HG02840 (cell line): ENCODE measurements around the gene NOTCH4.
"Not testable (repeated sequence)": the region's sequence is repeated elsewhere in the genome, so short reads cannot be mapped to it uniquely, and the experiment has no call there.

ENCODE experiments used
- ATAC-seq: cut with Tn5 transposase; IDR thresholded peaks from one replicate; pipeline ENCODE4 v1.9.1; 2021; ENCODE audit warnings: mild to moderate bottlenecking, moderate library complexity, moderate number of reproducible peaks; ENCODE audit not compliant: unreplicated experiment, low FRiP score

The NOTCH4 gene

GRCh38 chr6:32220021-32220420, 3.8 kb downstream of the NOTCH4 start:
- ATAC-seq, result no peak

DNA sequence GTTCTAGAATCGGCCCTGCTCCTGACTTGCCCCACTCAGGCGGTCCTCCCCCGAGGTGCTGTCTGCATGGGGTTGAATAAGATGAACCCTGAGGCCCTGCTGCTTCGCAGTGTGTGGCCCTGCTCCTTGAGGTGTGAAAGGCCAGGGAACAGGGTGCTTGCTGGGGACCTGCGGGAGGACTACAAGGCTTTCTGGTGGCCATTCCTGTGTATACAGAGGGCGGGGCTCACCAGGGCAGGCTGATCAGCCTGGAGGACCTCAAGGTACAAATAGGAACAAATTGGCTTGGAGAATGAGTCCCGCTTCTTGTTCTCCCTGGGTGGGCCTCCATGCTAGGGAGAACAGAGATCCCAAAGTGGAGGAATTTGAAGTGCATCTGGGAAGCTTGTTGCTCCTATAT, 5.7 kb downstream of the NOTCH4 start:
- ATAC-seq, result no peak

- no peak for ATAC-seq
Observed at GRCh38 chr6:32216998-32217397, 6.9 kb downstream of the NOTCH4 start.

DNA sequence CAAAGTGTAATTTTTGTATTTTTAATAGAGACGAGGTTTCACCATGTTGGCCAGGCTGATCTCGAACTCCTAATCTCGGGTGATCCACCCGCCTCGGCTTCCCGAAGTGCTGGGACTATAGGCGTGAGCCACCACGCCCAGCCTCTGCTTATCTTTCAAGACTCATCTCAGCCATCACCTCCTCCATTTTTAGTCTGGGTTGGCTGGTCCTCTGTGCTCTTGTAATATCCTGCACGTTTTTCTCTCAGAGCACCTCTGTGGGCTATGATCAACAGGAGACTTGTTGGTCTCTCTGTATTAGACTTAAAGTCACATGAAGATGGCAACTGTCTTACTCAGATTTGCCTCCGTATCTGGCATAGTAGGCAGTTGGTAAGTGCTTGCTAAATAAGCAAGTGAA, 7.6 kb downstream of the NOTCH4 start:
- ATAC-seq, result no peak

GRCh38 chr6:32215617-32216016, 8.2 kb downstream of the NOTCH4 start:
- ATAC-seq, result no peak

DNA sequence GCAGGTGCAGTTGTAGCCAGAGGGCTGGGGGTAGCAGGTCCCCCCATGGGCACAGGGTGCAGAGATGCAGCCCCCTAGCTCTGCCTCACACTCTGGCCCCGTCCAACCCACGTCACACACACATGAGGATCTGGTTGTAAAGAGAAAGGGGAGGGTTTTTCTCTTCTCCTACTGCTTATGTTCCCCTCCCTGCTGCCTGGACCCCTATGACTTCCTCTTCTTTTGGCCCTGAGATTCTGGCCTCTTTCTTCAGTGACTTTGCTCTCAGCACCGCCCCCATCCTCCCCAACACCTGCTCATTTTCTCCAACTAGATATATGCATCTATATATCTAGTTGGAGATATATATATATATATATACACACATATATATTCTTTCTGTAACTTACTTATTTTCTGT, 9.7 kb downstream of the NOTCH4 start:
- no peak for ATAC-seq

DNA sequence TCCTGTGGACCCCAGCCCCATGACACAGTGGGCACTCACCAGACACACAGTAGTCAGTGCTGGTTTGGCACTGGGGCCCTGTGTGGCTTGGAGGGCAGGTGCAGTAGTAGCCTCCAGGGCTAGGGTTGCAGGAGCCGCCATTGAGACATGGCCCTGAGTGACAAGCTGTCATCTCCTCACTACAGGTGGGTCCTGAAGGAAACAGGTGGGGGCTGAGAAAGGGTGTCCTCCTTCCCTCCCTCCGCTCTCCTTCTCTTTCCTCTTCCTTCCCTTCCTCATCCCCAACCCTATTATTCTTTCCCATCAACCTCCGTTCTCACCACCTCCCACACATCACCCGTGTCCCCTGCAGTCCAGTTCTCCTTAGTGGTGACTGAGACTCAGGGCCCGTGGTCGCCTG, 10.2 kb downstream of the NOTCH4 start:
- ATAC-seq, result no peak

DNA sequence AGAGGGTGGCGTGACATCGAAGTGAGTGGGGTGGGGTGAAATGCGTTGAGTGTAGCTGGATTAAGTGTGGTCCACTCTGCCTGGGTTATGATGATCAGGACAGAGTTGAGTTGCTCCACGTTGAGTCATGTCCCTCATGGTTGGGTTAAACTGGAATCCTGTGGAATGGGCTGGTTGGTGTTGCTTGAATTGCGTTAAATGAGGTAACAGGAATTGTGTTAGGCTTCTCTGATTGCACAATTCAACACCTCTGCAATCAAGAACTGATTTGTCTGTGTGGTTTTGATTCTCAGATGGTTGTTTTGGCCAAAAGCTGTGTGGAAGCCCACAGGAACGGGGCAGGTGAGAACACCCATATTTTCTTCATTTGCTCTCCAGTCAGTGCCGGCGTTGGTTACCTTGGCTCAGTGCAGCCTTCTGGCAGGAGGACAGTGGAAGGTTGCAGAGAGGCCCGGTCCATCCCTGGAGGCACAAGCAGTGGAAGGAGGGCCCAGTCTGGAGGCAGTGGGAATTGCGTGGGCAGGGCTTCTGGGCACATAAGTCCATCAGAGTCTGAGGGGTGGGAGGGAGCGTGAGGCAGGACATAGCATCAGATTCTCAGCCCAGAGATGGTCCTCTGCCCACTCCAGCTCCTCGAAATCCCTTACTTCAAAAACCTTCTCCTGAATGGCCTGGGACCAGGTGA, 11.6 kb downstream of the NOTCH4 start:
- no peak for ATAC-seq

DNA sequence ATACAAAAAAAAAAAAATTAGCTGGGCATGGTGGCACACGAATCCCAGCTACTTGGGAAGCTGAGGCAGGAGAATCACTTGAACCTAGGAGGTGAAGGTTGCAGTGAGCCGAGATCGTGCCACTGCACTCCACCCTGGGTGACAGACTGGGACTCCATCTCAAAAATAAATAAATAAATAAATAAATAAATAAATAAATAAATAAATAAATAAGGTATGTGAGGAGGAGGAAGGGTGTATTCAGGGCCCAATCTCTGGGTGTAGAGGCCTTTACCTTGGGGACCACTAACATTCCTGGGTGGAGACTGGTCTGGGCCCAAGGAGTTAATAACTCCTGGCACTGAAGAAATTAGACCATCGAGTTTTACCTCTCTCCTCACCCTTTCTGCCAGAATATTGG, 12.4 kb downstream of the NOTCH4 start:
- not testable (repeated sequence) for ATAC-seq

GRCh38 chr6:32210191-32210601, 13.7 kb downstream of the NOTCH4 start:
- no peak for ATAC-seq

GRCh38 chr6:32208996-32209395, 14.9 kb downstream of the NOTCH4 start:
- no peak for ATAC-seq

DNA sequence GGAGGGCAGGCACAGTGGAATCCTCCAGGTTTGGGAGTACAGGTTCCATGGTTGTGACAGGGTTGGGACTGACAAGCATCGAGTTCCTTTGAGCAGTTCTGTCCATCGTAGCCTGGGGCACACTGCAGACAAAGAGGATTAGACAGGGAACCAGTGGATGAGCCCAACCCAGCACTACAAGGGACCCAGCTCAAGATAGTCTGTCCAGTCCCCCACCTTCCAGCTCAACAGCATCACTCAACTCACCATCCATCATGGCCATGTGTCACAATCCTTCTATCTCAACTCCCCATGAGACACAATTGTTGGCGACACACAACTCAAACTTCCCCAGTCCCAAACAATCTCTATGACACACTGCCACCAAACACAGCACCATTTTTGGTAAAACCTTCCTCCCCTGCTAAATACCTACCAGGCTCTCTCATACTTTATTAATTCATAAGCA, 19.6 kb downstream of the NOTCH4 start:
- no peak for ATAC-seq

DNA sequence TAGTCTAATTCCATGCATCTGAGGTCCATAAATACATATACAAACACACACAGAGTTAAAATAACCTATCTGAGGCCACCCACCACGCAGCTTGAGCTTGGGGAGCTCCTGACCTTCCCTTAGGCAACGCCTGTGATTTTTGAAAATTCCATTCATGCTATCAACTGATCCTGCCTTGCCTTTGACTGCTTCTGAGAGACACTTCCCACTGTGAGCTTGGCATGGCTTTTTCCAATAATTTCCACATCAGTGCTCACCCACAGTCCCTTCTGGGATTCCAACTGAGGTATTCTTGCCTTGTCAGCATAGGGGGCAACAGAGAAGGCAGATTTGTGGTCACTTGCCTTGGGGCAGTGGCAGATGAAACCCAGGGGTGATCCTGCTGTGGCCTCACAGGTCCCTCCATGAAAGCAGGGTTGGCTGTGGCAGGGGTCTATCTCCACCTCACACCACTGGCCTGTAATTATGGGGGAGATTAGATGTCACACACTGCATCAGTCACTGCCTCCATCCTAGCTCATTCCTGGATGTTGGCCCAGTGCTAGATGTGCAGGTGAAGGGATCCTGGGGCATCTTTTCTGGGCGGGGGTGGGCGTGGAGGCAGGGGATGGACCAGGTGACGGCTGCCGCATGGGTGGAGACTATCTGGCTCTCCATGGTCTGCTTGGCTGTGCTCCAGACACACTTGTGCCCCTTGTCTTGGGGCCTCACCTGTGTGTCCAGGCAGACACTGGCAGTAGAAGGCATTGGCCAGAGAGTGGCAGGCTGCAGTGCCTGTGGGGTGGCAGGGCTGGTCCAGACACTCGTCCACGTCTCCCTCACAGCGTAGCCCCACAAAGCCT, 20.2 kb downstream of the NOTCH4 start:
- ATAC-seq, result no peak

DNA sequence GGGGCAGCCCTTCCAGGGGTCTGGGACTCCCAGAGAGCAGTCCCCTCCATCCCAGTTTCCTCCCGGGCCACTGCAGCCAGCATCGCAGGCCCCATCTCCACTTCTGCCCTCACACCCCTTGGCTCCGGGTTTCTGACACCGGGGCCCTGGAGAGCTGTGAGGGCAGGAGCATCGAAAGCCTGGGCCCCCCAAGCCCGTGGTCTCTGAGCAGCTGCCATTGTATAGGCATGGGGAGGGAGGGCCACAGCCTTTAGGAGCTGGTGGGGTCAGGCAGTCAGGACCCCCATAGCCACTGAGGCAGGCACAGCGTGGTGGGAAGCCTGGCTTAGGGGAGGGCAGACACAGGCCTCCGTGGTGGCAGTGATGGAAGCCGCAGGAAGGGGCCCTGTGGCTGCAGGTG, 21.7 kb downstream of the NOTCH4 start:
- ATAC-seq, result no peak

- no peak for ATAC-seq
Observed at GRCh38 chr6:32200711-32201475, 23.0 kb downstream of the NOTCH4 start.

DNA sequence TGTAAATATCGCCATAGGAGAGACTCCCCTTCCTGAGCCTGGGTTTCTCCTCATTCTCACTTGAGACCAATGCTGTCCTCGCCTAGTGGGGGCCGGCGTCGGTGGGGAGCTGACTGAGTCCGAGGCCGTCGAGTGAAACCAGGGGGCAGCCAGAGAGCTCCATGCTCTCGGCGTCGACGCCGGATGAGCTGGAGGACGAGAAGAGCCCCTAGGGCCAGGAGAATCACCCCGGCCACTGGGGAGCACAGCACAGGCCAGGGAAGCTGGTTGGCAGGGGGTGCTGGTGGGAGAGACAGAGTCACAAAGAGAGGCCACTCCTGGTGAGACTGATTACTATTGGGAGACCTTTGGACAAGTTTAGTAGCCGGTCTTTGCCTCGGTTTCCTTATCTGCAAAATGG, 25.0 kb downstream of the NOTCH4 start:
- no peak for ATAC-seq

DNA sequence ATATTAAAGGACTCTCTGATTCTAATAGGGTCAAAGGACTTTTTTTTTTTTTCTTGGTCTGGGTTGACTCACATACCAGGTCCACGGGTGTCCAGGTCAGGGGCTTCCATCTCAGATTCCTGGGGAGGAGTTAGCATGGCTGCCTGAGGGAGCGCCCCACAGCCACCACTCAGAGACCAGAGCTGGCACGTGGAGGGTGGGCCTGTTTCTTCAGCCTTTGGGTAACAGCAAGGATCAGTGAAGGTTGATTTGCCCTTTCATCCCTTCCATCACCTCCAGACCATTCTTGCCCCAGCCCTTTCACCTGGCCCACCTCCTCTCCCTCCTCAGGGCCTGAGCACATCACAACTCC, 25.5 kb downstream of the NOTCH4 start:
- no peak for ATAC-seq

DNA sequence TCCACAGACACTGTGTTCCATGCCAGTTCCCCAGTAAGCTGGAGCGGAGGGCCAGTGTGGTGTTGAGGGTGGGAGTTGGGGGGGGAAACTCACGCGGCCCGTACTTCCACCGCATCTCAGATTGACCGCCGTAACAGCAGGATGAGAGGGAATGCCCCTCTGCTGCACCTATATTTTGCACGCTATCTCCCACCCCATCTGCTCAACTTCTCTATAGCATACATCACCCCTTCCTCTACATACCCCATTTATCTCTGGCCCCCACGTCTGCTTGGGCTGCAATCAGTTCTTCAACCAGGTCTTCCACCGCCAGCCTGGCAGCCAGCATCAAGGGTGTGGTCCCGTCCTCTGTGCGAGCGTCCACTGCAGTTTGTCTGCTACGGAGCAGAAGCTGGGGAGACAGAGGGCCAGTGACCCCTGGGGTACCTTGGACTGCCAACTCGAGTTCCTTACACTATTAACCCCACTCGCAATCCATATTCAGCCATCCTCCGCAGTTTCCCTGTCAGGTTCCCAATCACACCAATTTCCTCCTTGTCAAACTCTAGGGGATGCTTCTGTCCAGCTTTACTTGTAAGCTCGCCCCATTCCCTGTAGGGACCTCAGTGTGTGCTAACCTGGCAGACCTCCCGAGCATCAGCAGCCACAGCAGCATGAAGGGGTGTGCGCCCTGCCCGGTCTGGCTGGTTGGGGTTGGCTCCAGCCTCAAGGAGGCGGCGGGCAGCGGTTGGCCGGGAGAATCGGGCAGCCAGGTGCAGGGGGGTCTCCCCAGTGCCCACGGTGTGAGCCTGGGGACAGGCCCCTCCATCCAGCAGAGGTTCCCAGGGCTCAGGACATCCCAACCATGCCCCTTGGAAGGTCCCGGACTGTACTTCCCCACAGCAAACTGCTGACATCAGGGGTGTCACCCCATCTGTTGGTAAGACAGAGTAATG, 26.9 kb downstream of the NOTCH4 start:
- ATAC-seq, result no peak

DNA sequence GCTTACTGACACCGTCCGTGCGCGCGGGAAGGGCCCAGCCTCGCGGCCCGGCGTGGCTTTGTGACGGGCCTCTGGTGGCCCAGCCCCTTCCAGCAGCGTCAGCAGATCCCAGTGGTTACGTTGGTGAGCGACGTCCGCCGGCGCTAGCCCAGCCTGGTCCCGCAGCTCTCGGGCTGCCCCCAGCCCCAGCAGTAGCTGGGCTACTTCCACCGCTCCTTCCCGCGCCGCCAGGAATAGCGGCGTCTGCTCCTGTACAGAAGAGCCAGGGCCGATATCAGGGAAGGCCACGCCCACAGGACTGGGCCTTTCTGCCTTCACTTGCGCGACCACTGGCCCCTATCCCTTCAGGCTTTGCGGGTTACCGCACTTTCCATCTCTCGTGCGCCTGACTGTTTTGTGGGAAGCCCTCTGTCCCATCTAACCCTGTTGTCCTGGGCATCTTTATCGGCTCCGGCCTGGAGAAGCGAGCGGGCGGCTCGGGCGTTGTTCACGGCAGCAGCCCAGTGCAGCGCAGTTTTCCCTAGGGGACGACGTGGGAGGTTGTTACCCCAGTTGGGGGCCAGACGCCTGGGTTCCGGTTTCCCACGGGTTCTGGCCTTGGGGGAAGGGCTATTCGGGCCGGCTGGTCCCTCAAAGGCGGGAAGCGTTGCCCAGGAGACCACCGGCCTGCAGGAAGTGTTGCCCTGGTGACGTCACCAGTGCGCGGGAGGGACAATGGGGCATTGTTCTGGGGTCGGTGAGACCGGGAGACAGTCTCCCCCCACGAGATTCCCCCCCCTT, 27.8 kb downstream of the NOTCH4 start:
- ATAC-seq, result peak; percentile 70

DNA sequence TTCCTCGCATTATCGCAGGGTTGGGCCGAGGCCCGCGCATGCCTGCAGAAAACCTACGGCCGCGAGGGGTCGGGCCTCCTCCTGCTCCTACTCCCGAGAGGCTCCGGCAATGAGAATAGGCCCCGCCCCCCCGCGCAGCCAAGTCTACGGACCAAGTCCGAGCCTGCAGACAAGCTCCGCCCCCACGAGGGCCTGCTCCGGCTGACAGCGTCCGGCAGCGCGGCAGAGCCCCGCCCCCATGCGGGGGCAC, 28.3 kb downstream of the NOTCH4 start:
- ATAC-seq, result peak; percentile 73
